ENCODE data around the gene POU3F1.

The POU3F1 gene

GRCh38 chr1:38027201-38028104, 19.1 kb downstream of the POU3F1 start:
- DNase-seq, result peak; percentile 94

GRCh38 chr1:38026592-38027200, 19.9 kb downstream of the POU3F1 start:
- peak; percentile 94 for DNase-seq

GRCh38 chr1:38025664-38026063, 20.9 kb downstream of the POU3F1 start:
- DNase-seq, result no peak

- DNase-seq, result no peak
Measured at GRCh38 chr1:38025233-38025632, 21.4 kb downstream of the POU3F1 start.

- DNase-seq, result no peak
Measured at GRCh38 chr1:38022810-38023209, 23.8 kb downstream of the POU3F1 start.

- no peak for DNase-seq
Measured at GRCh38 chr1:38021969-38022368, 24.6 kb downstream of the POU3F1 start.

GRCh38 chr1:38020396-38020795, 26.2 kb downstream of the POU3F1 start:
- no peak for DNase-seq

- DNase-seq, result no peak
Measured at GRCh38 chr1:38018864-38019343, 27.7 kb downstream of the POU3F1 start.

- no peak for DNase-seq
Measured at GRCh38 chr1:38015978-38016725, 30.4 kb downstream of the POU3F1 start.

GRCh38 chr1:38014724-38015424, 31.7 kb downstream of the POU3F1 start:
- DNase-seq, result no peak

- DNase-seq, result no peak
Measured at GRCh38 chr1:38014171-38014570, 32.4 kb downstream of the POU3F1 start.

- DNase-seq, result no peak
Measured at GRCh38 chr1:38013227-38013622, 33.4 kb downstream of the POU3F1 start.

- peak; percentile 99 for DNase-seq
Measured at GRCh38 chr1:38012363-38013226, 34.0 kb downstream of the POU3F1 start, which contains the start of gene UTP11. Gene UTP11 (plus strand): TSS chr1:38012734. CDS start chr1:38012803, 69 bp downstream.

GRCh38 chr1:38009841-38010180, 36.8 kb downstream of the POU3F1 start:
- no peak for DNase-seq

GRCh38 chr1:38009088-38009840, 37.3 kb downstream of the POU3F1 start:
- DNase-seq, result no peak

GRCh38 chr1:38006008-38006828, 40.4 kb downstream of the POU3F1 start:
- DNase-seq, result no peak

- peak; percentile 31 for DNase-seq
Measured at GRCh38 chr1:38005195-38006007, 41.2 kb downstream of the POU3F1 start, which contains the start of gene FHL3. Gene FHL3 (minus strand): TSS chr1:38005514. CDS start chr1:37999412, 6,102 bp downstream.

GRCh38 chr1:38004284-38005108, 42.1 kb downstream of the POU3F1 start:
- DNase-seq, result no peak

Measured in DMS79 treated with DMSO at 0.1 percent for 48 hours (cell line).